OCI-LY1 (cell line): ENCODE results near the gene SPEM3.

Experiments used
- H2AFZ ChIP-seq: fragments of 200-600 bp; sonication (generic), shearing (Covaris generic); 2 replicates; pipeline ENCODE4 v1.6.0; 2014; ENCODE audit warnings: antibody characterized with exemption, mild to moderate bottlenecking, low read length
- H3F3A ChIP-seq: fragments of 200-600 bp; sonication (generic), shearing (Covaris generic); 2 replicates; pipeline ENCODE4 v1.6.0; 2014; ENCODE audit warnings: mild to moderate bottlenecking, antibody characterized with exemption, low read length, moderate library complexity; ENCODE audit not compliant: insufficient read depth
- H3K27ac ChIP-seq: fragments of 200-600 bp; sonication (generic); 2 replicates; pipeline ENCODE4 v1.5.1; 2014; ENCODE audit warnings: low read length, mixed run types, mild to moderate bottlenecking, low read depth; ENCODE audit not compliant: poor library complexity, severe bottlenecking
- H3K27me3 ChIP-seq: fragments of 200-600 bp; sonication (generic); 2 replicates; pipeline ENCODE4 v1.6.0; 2014; ENCODE audit warnings: antibody characterized with exemption, mild to moderate bottlenecking, low read length, moderate library complexity; ENCODE audit not compliant: insufficient read depth
- H3K36me3 ChIP-seq: fragments of 200-600 bp; sonication (generic); 2 replicates; pipeline ENCODE4 v1.6.1; 2014; ENCODE audit warnings: mild to moderate bottlenecking, antibody characterized with exemption, low read length, moderate library complexity, mixed read lengths; ENCODE audit not compliant: insufficient read depth
- H3K4me1 ChIP-seq: fragments of 200-600 bp; sonication (generic); 2 replicates; pipeline ENCODE4 v1.5.1; 2014; ENCODE audit warnings: mild to moderate bottlenecking, low read length, moderate library complexity; ENCODE audit not compliant: insufficient read depth, severe bottlenecking
- H3K4me2 ChIP-seq: fragments of 200-600 bp; sonication (generic), shearing (Covaris generic); 2 replicates; pipeline ENCODE4 v1.6.1; 2014; ENCODE audit warnings: low read length
- H3K4me3 ChIP-seq: fragments of 200-600 bp; sonication (generic); 2 replicates; pipeline ENCODE4 v1.5.1; 2014; ENCODE audit warnings: low read length, low read depth, mild to moderate bottlenecking, mixed read lengths; ENCODE audit not compliant: poor library complexity, severe bottlenecking
- H3K79me2 ChIP-seq: fragments of 200-600 bp; shearing (Covaris generic); 2 replicates; pipeline ENCODE4 v1.6.1; 2016; ENCODE audit warnings: mixed run types, low read length, mixed read lengths; ENCODE audit not compliant: insufficient read depth
- H3K9ac ChIP-seq: fragments of 200-600 bp; sonication (generic), shearing (Covaris generic); 2 replicates; pipeline ENCODE4 v1.6.1; 2014; ENCODE audit warnings: mild to moderate bottlenecking, low read length, mixed read lengths
- H3K9me2 ChIP-seq: fragments of 200-600 bp; sonication (generic), shearing (Covaris generic); 2 replicates; pipeline ENCODE4 v1.6.1; 2014; ENCODE audit warnings: low read depth, mild to moderate bottlenecking, low read length, mixed read lengths
- H3K9me3 ChIP-seq: fragments of 200-600 bp; shearing (Covaris generic); 2 replicates; pipeline ENCODE4 v1.6.1; 2014; ENCODE audit warnings: low read length, mixed read lengths
- H4K20me1 ChIP-seq: fragments of 200-600 bp; sonication (generic), shearing (Covaris generic); 2 replicates; pipeline ENCODE4 v1.6.0; 2016; ENCODE audit warnings: mild to moderate bottlenecking, low read length; ENCODE audit not compliant: insufficient read depth
- EZH2 ChIP-seq: fragments of 200-600 bp; sonication (generic), shearing (Covaris generic); IDR thresholded peaks from 2 replicates; pipeline ENCODE4 v1.8.0; 2017; ENCODE audit warnings: borderline replicate concordance, mixed run types, mild to moderate bottlenecking, antibody characterized with exemption, low read length, moderate library complexity, mixed read lengths
- TF ChIP-seq, protein P1 (sequence below): fragments of 200-600 bp; sonication (generic), shearing (Covaris generic); IDR thresholded peaks from 2 replicates; pipeline ENCODE4 v1.5.1; 2017; ENCODE audit warnings: mild to moderate bottlenecking, antibody characterized with exemption, low read length, moderate library complexity, mixed read lengths

Gene SPEM3

DNA sequence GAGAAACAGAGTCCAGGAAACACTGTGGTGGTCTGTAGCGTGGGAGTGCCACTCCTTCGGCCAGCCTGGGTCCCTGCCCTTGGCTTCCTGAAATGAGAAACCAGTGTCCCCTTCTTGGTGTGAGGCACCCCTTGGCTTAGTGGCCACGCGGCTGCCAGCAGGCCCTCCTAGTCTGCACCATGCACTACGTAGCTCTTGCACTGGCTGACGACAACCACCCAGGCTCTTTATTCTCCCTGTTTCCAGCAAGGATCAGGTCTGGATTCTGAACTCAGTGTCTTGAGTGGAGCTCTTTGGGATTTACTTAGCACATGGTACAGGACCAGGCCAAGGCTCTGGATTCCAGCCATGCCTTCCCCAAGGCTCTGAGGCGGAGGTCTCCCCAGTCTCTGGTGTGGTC, 1.1 kb upstream of the SPEM3 start:
- Histone ChIP-seq H4K20me1 (no peaks in the 10 kb centered on the region), H3K36me3 (no peaks in the 10 kb centered on the region), H3K4me3 (no peak overlapping the region), H3F3A (no peaks in the 10 kb centered on the region), H3K79me2 (no peaks in the 10 kb centered on the region), H3K9me2 (no peaks in the 10 kb centered on the region), H3K9ac (no peak overlapping the region), H3K27ac (no peak overlapping the region), H3K9me3 (no peaks in the 10 kb centered on the region), H2AFZ (no peak overlapping the region), H3K4me2 (no peak overlapping the region), H3K27me3 (no peaks in the 10 kb centered on the region), H3K4me1 (no peaks in the 10 kb centered on the region)
- TF ChIP-seq, protein P1, sequence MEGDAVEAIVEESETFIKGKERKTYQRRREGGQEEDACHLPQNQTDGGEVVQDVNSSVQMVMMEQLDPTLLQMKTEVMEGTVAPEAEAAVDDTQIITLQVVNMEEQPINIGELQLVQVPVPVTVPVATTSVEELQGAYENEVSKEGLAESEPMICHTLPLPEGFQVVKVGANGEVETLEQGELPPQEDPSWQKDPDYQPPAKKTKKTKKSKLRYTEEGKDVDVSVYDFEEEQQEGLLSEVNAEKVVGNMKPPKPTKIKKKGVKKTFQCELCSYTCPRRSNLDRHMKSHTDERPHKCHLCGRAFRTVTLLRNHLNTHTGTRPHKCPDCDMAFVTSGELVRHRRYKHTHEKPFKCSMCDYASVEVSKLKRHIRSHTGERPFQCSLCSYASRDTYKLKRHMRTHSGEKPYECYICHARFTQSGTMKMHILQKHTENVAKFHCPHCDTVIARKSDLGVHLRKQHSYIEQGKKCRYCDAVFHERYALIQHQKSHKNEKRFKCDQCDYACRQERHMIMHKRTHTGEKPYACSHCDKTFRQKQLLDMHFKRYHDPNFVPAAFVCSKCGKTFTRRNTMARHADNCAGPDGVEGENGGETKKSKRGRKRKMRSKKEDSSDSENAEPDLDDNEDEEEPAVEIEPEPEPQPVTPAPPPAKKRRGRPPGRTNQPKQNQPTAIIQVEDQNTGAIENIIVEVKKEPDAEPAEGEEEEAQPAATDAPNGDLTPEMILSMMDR: no peak
- TF ChIP-seq EZH2: no peak

DNA sequence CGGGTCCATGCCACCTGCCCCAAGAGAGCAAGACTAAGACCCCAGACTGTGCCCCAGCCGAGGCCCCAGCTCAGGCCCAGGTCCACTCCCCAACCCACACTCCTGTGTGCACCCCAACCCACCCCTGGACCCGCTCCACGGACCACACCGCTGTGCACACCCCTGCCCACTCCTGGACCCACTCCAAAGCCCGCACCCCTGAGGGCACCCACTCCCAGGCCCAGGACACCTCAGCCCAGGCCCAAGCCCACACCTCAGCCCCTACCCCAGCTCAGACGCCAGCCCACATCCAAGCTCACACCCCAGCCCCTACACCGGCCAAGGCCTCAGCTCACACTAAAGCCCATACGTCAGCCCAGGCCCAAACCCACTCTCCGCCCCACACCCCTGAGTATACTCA, 1.1 kb downstream of the SPEM3 start:
- Histone ChIP-seq H3K79me2 (no peaks in the 10 kb centered on the region), H3K27ac (no peak overlapping the region)

DNA sequence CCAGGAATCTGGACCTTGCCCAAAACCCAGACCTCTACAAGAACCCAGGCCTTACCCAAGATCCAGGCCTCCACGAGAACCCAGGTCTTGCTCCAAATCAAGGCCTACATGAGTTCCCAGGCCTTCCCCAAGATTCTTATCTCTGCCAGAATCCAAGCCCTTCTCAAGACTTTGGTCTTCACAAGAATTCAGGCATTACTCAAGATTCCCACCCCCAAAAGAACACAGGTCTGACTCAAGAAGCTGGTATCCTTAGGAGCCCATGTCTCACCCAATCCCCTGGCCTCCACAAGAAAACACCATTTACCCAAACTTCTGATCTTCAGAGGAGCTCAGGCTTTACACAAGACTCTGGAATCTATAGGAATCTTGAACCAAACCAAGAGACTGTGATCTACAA, 2.6 kb downstream of the SPEM3 start:
- Histone ChIP-seq H3K79me2 (no peaks in the 10 kb centered on the region), H3K27ac (no peak overlapping the region), H3K4me3 (no peak overlapping the region), H3F3A (no peaks in the 10 kb centered on the region), H3K9me3 (no peaks in the 10 kb centered on the region), H3K4me2 (no peak overlapping the region), H3K4me1 (peaks cover 3% of the 10 kb centered on the region), H3K9me2 (no peaks in the 10 kb centered on the region), H2AFZ (no peak overlapping the region), H3K9ac (no peak overlapping the region), H3K36me3 (no peaks in the 10 kb centered on the region), H4K20me1 (no peaks in the 10 kb centered on the region), H3K27me3 (no peaks in the 10 kb centered on the region)
- TF ChIP-seq, protein P1: no peak
- TF ChIP-seq EZH2: no peak

More for the DNA sequence above, 1.1 kb downstream of the SPEM3 start:
- TF ChIP-seq, protein P1: no peak
- no peak for TF ChIP-seq EZH2
- H3K9me3 ChIP-seq: no peaks in the 10 kb centered on the region
- H4K20me1 ChIP-seq: no peaks in the 10 kb centered on the region
- no peak overlapping the region for H3K4me3 ChIP-seq
- H3K27me3 ChIP-seq: no peaks in the 10 kb centered on the region
- no peaks in the 10 kb centered on the region for H3K36me3 ChIP-seq
- H3K9me2 ChIP-seq: no peaks in the 10 kb centered on the region
- H3K4me2 ChIP-seq: no peak overlapping the region
- H3F3A ChIP-seq: no peaks in the 10 kb centered on the region
- H3K4me1 ChIP-seq: no peaks in the 10 kb centered on the region
- no peak overlapping the region for H3K9ac ChIP-seq
- no peak overlapping the region for H2AFZ ChIP-seq
